Gastrocnemius medialis (tissue), 4 donors: ENCODE results near the gene RAB20. TPM values are rescaled to one million over a fixed set of nuclear protein-coding genes. Genes with fewer than 3 reads are reported as not detected.
"Not testable (repeated sequence)": the region's sequence is repeated elsewhere in the genome, so short reads cannot be mapped to it uniquely, and the experiment has no call there.

Source experiments
- ATAC-seq, 2 donors: fragments of 150-250 bp; one replicate each; pipeline ENCODE4 v1.9.1; 2016
- DNase-seq, 2 donors: peaks; one replicate each; pipeline ENCODE4 v3.0.0-alpha.2; 2019
- H3K27ac ChIP-seq, 4 donors: fragments of 200-600 bp; sonication (generic); 1 replicate in 1 of 4; 2 replicates in 3 of 4; pipeline ENCODE4 v1.5.1; 2016 to 2018; ENCODE audit warnings: mild to moderate bottlenecking in 2 of 4, moderate library complexity in 1 of 4
- H3K27me3 ChIP-seq, 3 donors: fragments of 200-600 bp; sonication (generic) in 2 of 3; 1 replicate in 1 of 3; 2 replicates in 2 of 3; pipeline versions ENCODE4 v1.5.1 to v1.6.0; 2016 to 2019; ENCODE audit warnings: mild to moderate bottlenecking in 1 of 3, moderate library complexity in 1 of 3
- H3K36me3 ChIP-seq, 2 donors: fragments of 200-600 bp; sonication (generic) in 1 of 2; one replicate each; pipeline ENCODE4 v1.5.1; 2017 to 2018
- H3K4me1 ChIP-seq, 2 donors: fragments of 200-600 bp; sonication (generic) in 1 of 2; one replicate each; pipeline ENCODE4 v1.5.1; 2016 to 2017; ENCODE audit warnings: mild to moderate bottlenecking in 2 of 2
- H3K4me3 ChIP-seq, 4 donors: fragments of 200-600 bp; sonication (generic) in 3 of 4; 1 replicate in 1 of 4; 2 replicates in 3 of 4; pipeline ENCODE4 v1.5.1; 2016 to 2019; ENCODE audit warnings: mild to moderate bottlenecking in 2 of 4
- H3K9me3 ChIP-seq, 3 donors: fragments of 200-600 bp; sonication (generic) in 2 of 3; 1 replicate in 1 of 3; 2 replicates in 2 of 3; pipeline ENCODE4 v1.5.1; 2016 to 2019
- POLR2A ChIP-seq, 2 donors: fragments of 450-650 bp; IDR thresholded peaks; one replicate each; pipeline ENCODE4 v1.6.1; 2017; ENCODE audit warnings: antibody characterized with exemption in 2 of 2, mild to moderate bottlenecking in 2 of 2, moderate library complexity in 2 of 2
- in situ Hi-C, 4 donors: fragments of 200-750 bp; cut with MboI; loops; one replicate each; pipeline versions ENCODE4 v1.15.0 to v1.8.0; 2017; ENCODE audit warnings: low sequenced_read_pairs in 4 of 4
- intact Hi-C: fragments of 100-400 bp; cut with DNase I; formaldehyde crosslinking; loops from one replicate; pipeline ENCODE4 v1.15.1; 2023; ENCODE audit warnings: low total_unique reads
- total RNA-seq, 4 donors: library from RNA; depleted of rRNA; stranded (reverse); fragments of >200 nt; gene quantifications; one replicate each; pipeline versions ENCODE4 v1.1.0 to v1.2.3, GENCODE V29; 2016
- TF ChIP-seq, protein P1 (sequence below), 5 experiments: fragments of 450-650 bp in 3 of 5; fragments of 200-600 bp in 2 of 5; sonication (generic) in 2 of 5; IDR thresholded peaks in 4 of 5; conservative IDR thresholded peaks in 1 of 5; 1 replicate in 4 of 5; 2 replicates in 1 of 5; pipeline ENCODE4 v1.5.1; 2016 to 2019; ENCODE audit warnings: antibody characterized with exemption in 5 of 5, mild to moderate bottlenecking in 3 of 5, moderate library complexity in 3 of 5

The RAB20 gene
- total RNA-seq, 4 donors from 2014 or later, result 0.31 to 9.1 (median 2.0) TPM

DNA sequence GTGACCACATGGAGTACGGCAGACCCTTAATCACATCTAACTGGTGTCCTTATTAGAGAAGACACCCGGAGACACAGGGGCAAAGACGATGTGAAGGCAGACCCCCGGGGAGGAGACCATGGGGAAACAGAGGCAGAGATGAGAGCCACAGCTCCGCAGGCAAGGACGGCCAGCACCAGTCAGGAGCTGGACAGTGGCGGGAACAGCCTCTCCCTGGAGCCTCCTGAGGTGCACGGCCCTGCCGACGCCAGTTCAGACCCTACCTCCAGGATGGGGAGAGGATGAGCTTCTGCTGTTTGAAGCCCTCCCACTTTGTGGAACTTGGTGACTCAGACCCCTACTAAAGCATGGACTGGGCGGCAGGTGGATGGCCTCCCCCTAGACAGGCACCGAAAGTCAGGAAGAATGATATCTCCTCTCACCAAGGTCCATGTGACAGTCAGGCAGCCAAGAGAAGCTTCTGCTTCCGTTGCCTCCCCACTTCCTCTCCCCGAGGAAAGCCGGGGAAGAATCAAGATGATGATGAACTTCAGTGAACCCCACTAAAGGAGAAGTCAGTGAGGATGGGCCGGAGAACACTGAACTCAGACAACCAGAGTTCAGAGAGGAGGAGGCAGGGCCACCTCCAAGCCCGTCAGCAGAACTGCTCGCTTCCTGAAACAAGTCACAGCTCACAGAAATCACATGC lies 25.4 kb downstream of the RAB20 start:
- in situ Hi-C loops, result no loop called here
- Histone ChIP-seq H3K9me3 (no peaks in the 10 kb centered on the region), H3K36me3 (no peaks in the 10 kb centered on the region), H3K27ac (peak overlapping the region in 1 of 4 donors; percentile 28), H3K4me3 (no peak overlapping the region), H3K4me1 (peaks cover 4 to 6% of the 10 kb centered on the region in 2 donors), H3K27me3 (no peaks in the 10 kb centered on the region)
- ATAC-seq (peak; percentile 35), DNase-seq (peak; percentile 50 to 53)
- TF ChIP-seq POLR2A (IDR thresholded peaks at IDR 0.05), result no peak
- TF ChIP-seq, protein P1, sequence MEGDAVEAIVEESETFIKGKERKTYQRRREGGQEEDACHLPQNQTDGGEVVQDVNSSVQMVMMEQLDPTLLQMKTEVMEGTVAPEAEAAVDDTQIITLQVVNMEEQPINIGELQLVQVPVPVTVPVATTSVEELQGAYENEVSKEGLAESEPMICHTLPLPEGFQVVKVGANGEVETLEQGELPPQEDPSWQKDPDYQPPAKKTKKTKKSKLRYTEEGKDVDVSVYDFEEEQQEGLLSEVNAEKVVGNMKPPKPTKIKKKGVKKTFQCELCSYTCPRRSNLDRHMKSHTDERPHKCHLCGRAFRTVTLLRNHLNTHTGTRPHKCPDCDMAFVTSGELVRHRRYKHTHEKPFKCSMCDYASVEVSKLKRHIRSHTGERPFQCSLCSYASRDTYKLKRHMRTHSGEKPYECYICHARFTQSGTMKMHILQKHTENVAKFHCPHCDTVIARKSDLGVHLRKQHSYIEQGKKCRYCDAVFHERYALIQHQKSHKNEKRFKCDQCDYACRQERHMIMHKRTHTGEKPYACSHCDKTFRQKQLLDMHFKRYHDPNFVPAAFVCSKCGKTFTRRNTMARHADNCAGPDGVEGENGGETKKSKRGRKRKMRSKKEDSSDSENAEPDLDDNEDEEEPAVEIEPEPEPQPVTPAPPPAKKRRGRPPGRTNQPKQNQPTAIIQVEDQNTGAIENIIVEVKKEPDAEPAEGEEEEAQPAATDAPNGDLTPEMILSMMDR (IDR thresholded peaks at IDR 0.05 in 4 of 5, conservative IDR thresholded peaks at IDR 0.05 in 1 of 5), result no peak
- intact Hi-C loops, result no loop called here

DNA sequence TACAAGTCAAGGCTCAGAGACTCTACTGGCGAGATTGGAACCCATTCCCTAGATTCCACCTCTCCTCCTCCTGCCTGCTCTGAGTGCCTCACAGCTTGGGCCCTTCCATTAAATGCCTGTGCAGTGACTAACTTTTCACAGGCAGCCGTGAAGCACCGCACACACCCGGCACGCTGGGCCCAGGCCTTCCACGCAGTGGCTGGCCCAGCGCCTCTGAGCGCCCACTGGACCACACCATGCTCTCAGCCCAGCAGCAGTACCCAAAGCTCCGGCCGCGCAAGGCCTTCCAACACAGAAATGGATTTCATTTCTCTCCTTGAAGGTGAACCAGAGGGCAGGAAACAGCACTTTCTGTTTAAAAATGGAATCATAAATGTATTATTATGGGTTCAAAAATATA lies 26.0 kb downstream of the RAB20 start:
- no peak overlapping the region for H3K27ac ChIP-seq
- H3K36me3 ChIP-seq, result no peaks in the 10 kb centered on the region
- no peak overlapping the region for H3K4me3 ChIP-seq
- no peak for ATAC-seq
- no peak for DNase-seq
- no peaks in the 10 kb centered on the region for H3K4me1 ChIP-seq
- no peaks in the 10 kb centered on the region for H3K9me3 ChIP-seq
- intact Hi-C loops (no loop called here), in situ Hi-C loops (no loop called here)
- no peaks in the 10 kb centered on the region for H3K27me3 ChIP-seq
- TF ChIP-seq, protein P1 (IDR thresholded peaks at IDR 0.05 in 4 of 5, conservative IDR thresholded peaks at IDR 0.05 in 1 of 5), result no peak
- TF ChIP-seq POLR2A (IDR thresholded peaks at IDR 0.05), result no peak

DNA sequence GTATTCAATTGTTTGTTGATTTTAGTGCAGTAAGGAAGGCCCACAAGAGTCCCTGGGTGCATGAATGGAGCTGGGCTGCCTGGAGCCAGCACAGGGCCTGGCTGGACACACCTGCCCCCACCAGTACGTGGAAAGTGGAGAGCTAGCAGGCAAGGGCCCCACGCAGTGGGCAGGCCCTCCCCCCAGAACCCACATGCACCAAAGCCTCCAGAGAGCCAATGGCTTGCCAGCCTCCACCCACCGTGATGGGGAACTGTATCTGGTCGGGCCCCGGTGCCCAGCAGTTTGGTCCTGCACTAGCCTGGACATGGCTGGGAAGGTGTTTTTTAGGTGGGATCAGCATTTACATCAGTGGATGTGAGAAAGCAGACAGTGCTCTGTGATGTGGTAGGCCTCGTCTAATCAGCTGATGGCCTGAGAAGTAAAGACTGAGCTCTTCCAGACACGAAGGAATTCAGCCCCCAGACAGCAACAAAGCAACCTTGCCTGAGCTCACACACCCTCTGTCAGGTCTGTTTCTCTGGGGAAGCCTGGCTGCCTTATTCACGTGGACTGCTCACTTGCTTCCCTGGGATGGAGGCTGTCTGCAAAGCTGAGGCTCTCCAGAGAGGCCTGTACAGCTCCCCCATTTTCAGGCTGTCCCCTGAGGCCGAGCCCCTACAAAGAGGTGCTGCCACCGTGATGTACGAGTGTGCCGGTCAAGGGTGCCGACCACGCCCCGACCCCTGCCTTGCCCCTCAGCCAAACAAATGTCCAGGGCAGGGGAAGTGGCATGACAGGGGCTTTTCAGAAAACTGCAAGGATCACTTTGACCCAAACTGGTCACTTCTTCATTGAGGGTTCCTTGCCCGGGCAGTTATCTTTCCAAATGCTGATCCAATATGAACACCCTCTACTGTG lies 27.5 kb downstream of the RAB20 start:
- Histone ChIP-seq H3K4me3 (no peak overlapping the region), H3K27me3 (no peaks in the 10 kb centered on the region), H3K4me1 (no peaks in the 10 kb centered on the region), H3K36me3 (no peaks in the 10 kb centered on the region), H3K9me3 (no peaks in the 10 kb centered on the region), H3K27ac (no peak overlapping the region)
- intact Hi-C loops, result no loop called here
- ATAC-seq (no peak), DNase-seq (no peak)
- no peak for TF ChIP-seq POLR2A (IDR thresholded peaks at IDR 0.05)
- TF ChIP-seq, protein P1 (IDR thresholded peaks at IDR 0.05 in 4 of 5, conservative IDR thresholded peaks at IDR 0.05 in 1 of 5), result no peak
- in situ Hi-C loops, result no loop called here

DNA sequence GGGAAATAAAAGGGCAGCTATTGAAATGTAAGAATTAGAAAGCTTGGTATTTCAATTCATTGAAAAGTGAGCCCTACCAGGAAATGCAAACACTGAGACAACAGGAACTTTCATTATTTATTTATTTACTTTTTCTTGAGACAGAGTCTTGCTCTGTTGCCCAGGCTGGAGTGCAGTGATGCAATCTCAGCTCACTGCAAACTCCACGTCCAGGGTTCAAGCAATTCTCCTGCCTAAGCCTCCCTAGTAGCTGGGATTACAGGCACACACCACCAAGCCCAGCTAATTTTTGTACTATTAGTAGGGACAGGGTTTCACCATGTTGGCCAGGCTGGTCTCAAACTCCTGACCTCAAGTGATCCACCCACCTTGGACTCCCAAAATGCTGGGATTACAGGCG lies 29.3 kb downstream of the RAB20 start:
- H3K27me3 ChIP-seq, H3K27ac ChIP-seq, in situ Hi-C loops, ATAC-seq, DNase-seq, H3K4me3 ChIP-seq, H3K4me1 ChIP-seq, H3K9me3 ChIP-seq, intact Hi-C loops, H3K36me3 ChIP-seq: not testable (repeated sequence)

GRCh38 chr13:110531671-110532083 lies 29.8 kb downstream of the RAB20 start:
- no peak for TF ChIP-seq POLR2A (IDR thresholded peaks at IDR 0.05)
- TF ChIP-seq, protein P1 (IDR thresholded peaks at IDR 0.05 in 4 of 5, conservative IDR thresholded peaks at IDR 0.05 in 1 of 5), result no peak
- ATAC-seq, result no peak
- H3K9me3 ChIP-seq, result no peaks in the 10 kb centered on the region
- no peak overlapping the region for H3K4me3 ChIP-seq
- no peak for DNase-seq
- in situ Hi-C loops, result no loop called here
- intact Hi-C loops, result no loop called here
- H3K4me1 ChIP-seq, result peaks cover 0 to 9% of the 10 kb centered on the region in 2 donors
- H3K27ac ChIP-seq, result no peak overlapping the region
- no peaks in the 10 kb centered on the region for H3K36me3 ChIP-seq
- H3K27me3 ChIP-seq, result no peaks in the 10 kb centered on the region
